Right renal cortex interstitium (tissue), 3 donors: ENCODE results near the gene DCAF5. TPM values are rescaled to one million over a fixed set of nuclear protein-coding genes. Genes with fewer than 3 reads are reported as not detected.

Experiments
- DNase-seq, 3 donors: peaks; one replicate each; pipeline ENCODE4 v3.0.0-alpha.2; 2013; ENCODE audit warnings: low read depth in 3 of 3, low spot score in 2 of 3
- polyA plus RNA-seq, 3 donors: library from polyadenylated mRNA; unstranded; fragments of 120-200 nt; gene quantifications; one replicate each; pipeline ENCODE4 v1.2.1, GENCODE V29; 2013; ENCODE audit not compliant: insufficient read length in 3 of 3

The DCAF5 gene
- polyA plus RNA-seq, 3 donors, result 52.3 to 56.4 (median 54.4) TPM

DNA sequence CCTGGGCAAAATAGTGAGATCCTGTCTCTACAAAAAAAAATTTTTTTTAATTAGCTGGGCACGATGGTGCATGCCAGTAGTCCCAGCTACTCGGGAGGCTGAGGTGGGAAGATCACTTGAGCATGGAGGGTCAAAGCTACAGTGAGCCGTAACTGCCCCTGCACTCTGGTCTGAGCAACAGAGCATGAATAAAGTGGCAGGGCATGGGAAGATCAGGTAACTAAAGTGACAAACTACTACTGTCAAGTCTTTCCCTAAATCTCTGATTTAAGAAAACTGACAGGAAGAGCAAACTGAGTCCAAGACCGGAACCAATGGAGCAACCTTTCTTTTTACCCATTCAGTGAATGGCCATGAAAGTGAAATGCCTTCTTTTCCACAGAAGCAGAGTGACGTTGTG, 10.8 kb downstream of the DCAF5 start:
- no peak for DNase-seq

DNA sequence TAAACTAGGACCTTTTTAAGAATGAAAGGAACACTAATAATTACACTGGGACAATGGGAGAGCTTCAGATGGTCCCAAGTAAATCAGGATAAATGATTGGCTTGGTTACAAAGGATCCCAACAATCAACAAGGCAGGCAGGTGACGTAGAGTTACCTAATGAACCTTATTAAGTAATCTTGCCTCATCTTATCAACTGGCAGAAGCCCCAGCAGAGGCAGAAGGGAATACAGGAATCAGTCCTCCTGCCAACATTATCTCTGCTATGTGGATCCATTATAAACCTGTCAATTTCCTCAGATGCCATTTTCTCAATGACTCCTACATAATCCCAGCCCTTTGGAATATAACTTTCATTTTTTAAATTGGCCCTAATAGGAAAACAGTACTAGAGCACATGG, 11.4 kb downstream of the DCAF5 start:
- DNase-seq, result no peak

GRCh38 chr14:69139743-69140142, 13.2 kb downstream of the DCAF5 start:
- no peak for DNase-seq

DNA sequence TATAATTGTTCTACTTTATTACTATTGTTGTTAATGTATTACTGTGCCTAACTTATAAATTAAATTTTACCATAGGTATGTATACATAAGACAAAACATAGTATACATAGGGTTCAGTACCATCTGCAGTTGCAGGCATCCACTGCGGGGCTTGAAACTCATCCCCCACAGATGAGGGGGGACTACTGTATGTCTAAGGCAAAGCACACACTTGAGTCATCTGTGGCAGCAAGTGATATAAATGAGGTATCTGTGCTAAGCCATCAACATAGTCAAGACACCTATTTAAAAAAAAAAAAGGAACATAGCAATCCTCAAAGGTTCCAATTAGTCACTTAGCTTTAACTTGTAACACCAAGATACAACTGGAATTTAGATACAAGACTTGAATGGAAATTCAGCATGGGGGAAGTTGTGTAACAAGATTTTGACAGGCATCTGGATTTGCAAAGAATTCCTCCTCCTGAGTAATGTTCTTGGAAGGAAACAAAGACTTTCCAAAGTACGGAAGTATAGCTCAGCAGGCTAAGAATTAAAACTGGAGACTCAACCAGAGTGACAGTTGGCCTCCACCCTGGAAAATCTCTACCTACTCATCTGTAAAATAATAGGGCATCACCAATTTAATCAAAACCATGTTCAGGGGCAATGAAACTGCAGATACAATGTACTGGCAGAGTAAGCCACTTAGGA, 14.9 kb downstream of the DCAF5 start:
- no peak for DNase-seq

DNA sequence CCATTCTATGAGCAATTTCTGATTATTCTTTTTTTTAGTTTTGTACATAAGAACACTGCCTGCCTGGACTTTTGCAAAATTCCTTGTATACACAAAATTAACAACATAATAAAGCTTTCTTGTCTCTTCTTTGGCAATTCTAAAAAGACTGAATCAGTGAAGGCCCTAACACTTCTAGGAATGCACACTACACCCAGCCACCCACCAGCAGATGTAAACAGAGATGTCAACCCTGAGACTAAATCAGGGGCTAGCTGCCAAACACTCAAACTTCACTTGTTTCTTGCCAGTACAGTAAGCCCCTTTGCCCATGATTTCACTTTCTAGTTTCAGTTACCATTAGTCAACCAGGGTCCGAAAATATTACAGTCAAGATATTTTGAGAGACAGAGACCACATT, 15.5 kb downstream of the DCAF5 start:
- no peak for DNase-seq

DNA sequence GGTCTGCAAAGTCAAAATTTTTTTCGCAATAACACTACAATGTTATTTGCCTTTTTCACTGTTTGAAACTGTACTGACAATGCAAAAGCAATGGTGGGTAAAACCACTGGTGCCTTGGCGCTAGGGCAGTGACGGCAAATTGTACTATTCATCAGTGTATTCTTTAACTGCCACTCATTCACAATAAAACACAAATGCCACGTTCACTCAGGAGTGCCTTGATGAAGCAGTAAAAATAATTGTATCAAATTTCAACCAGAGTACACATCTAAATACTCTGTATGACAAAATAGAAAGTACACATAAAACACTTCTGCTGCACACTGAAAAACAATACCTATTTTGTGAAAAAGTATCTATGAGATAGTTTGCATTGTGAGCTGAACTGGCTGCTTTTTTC, 17.8 kb downstream of the DCAF5 start:
- DNase-seq, result no peak

- no peak for DNase-seq
These were observed 19.5 kb downstream of the DCAF5 start for GRCh38 chr14:69133206-69134125.

- no peak for DNase-seq
These were observed 20.3 kb downstream of the DCAF5 start for GRCh38 chr14:69132513-69133181.

DNA sequence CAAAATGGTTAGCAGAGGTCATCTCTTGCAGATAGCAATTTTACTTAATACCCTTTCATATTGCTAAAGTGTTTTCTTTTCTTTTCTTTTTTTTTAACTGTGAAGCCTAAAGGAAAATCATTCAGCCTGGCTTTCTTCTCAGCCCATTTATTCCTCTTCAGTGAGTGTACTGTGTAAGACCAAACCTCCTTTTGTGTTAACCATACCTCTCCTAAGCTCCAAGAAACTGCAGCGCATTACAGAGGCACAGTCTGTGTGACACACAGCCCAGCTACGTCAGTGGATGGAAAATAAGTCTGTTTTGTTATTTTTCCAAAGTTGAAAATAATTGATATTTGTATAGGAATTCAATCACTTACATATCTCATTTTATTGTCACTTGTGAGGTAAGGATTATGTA, 21.7 kb downstream of the DCAF5 start:
- no peak for DNase-seq

- peak in 2 of 3 donors; percentile 60 to 71 for DNase-seq
These were observed 23.5 kb downstream of the DCAF5 start for GRCh38 chr14:69129264-69129880.

GRCh38 chr14:69118305-69118704, 34.6 kb downstream of the DCAF5 start:
- DNase-seq, result no peak

DNA sequence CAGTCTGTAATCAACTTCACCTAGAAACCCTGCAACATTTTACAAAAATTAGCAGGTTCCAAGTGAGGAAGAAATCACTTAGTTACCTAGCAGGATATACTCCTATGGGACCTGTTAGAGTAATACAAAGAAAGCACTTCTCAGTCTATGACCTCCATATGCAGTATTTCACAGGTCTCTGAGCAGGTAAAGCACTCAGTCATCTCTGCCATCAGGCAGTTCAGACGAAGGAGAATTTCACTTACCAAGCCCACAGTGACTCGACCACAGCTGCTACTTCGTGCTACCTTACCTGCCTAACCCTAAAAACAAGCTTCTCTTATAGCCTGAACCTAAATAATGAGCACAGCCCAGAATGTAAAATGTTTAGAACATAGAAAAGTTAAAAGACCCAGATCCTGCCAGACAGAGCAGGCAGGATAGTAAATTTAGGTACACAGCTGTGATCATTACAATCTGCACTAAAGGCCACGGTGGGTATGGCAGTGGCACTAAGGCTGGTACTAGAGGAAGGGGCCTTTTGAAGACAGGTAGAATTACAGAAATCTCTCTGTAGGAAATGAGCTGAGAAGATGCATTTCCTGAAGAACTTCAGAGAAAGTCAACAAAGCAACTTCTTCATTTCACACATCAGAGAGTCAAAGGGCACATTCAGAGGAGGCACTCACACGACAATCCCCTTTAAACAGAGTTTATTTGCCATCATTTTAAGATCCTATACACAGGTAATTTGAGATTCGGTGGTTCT, 35.7 kb downstream of the DCAF5 start:
- no peak for DNase-seq

GRCh38 chr14:69115407-69116185, 37.3 kb downstream of the DCAF5 start:
- DNase-seq, result no peak

- DNase-seq, result no peak
These were observed 38.2 kb downstream of the DCAF5 start for GRCh38 chr14:69114763-69115162.

- DNase-seq, result no peak
These were observed 44.6 kb downstream of the DCAF5 start for GRCh38 chr14:69108358-69108757.

DNA sequence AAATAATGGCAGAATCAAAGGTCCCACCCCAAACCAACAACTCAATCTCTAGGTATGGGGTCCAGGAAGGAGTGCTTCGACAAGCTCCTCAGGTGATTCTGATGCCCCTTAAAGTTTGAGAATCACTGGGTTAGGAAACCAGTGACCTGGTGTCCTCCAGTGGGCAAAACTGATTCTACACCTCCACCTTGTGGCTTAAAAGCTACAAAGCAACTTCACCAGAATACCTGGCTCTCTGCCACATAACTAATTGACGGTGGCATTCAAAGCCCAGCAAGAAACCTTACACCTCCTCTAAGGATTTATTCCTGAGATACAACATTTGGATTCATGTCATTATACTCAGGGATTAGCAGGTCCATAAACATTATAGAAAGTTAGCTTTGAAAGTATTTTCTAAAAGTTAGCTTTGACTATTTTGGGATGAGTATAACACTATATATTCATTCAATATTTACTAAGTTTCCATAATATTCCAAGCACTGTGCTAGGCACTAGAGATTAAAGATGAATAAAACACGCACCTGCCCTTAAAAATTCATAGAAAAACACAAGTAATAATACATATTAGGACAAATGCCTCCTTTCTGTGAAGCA, 45.4 kb downstream of the DCAF5 start:
- DNase-seq, result peak in 1 of 3 donors; percentile 57

- no peak for DNase-seq
These were observed 46.5 kb downstream of the DCAF5 start for GRCh38 chr14:69106451-69106850.

DNA sequence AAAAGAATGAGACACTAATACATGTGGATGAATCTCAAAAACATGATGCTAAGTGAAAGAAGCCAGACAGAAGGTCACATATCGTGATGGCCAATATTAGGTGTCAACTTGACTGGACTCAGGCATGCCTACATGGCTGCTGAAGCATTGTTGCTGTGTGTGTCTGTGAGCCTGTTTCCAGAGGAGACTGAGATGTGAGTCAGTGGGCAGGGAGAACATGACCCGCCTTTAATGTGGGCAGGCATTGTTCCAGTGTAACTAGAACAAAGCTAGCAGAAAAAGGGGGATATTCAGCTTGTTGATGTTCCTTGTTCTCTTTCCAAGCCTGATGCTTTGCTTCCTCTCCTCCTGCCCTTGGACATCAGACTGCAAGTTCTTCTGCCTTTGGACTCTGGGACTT, 47.6 kb downstream of the DCAF5 start:
- DNase-seq, result no peak

DNA sequence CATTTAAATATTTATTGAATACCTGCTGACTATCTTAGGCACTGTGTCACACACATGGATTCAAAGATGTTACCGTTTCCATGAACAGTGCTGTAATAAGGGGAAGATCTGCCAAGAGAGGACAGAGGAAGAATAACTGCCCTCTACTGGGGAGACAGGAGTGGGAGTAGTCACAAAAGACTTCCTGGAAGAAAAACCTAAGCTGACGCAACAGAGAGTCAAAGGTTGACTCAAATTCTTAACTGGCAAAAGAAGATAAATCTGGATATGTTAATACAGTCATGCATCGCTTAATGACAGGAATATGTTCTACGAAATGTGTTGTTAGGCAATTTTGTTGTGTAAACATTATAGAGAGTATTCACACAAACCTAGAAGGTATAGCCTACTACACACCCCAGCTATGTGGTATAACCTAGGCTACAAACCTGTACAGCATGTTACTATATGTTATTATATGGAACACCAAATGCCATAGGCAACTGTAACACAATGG, 51.5 kb downstream of the DCAF5 start:
- no peak for DNase-seq
